ENCODE results near the gene USP13. TPM values are rescaled to one million over a fixed set of nuclear protein-coding genes. Genes with fewer than 3 reads are reported as not detected.

USP13 gene
- total RNA-seq (2014; rRNA removed; shearing (Covaris generic)) (23.7 and 25.8 TPM in 2 replicates), total RNA-seq (2022) (49.7 and 55.2 TPM in 2 replicates), Bru-seq, nascent RNA (percentile 90 among the genes with signal in this experiment), BruChase-seq, experiment 1, labeled RNA remaining after a 6-hour chase (percentile 86 among the genes with signal in this experiment), BruChase-seq, experiment 2, labeled RNA remaining after a 2-hour chase (percentile 86 among the genes with signal in this experiment)
- long read RNA-seq, full-length matches to known transcripts: 17 of 48 reads
- long read RNA-seq, partial matches to known transcripts: 11 of 48 reads
- long read RNA-seq, other reads (novel, unspliced or antisense): 20 of 48 reads

DNA sequence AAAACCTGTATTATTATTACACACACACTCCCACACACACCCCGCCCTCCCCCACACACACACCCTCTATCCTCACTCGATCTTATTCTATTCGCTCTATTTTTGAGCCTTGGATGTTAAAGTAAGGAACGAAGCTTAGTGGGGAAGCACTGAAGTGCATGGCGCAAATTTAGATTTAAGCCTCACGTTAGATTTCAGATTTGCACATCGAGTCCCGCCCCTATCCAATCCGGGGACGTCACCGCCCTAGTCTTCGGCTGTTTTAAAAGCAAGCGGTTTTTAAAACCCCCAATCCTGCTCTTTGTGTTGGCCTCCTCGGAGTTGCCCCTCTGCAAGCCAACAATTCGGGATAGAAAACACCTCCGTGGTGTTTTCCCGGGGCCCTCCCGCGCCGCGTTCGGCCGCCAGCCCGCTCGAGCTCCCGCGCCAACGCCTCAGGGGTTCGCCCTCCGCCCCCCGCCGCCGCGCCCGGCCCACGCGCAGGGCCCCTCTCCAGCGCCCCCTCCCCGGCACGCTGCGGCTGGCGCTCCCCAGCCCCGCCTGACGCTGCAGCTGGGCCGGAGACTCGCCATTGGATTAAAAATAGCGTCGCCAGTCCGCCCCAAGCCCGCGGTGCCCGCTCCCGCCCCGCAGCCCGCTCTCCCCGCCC, at the start of gene USP13:
Gene USP13, plus strand, starts transcription at position 594 of the 649 bp plus-strand sequence. CDS start 186 bp downstream, outside the sequence.
- DNase-seq (ENCODE audit: low spot score): peak; percentile 91
- Histone ChIP-seq H3K27ac (ENCODE audit: low read depth, low read length, poor library complexity, severe bottlenecking) (peak within 1 kb of the TSS; percentile 81), H3K4me2 (ENCODE audit: low read length) (peak within 1 kb of the TSS; percentile 97), H4K20me1 (ENCODE audit: insufficient read depth, low read length) (peaks cover 26% of the 10 kb centered on the region), H3K4me3 (ENCODE audit: low read depth, low read length, poor library complexity, severe bottlenecking) (peak within 1 kb of the TSS; percentile 96), H3K79me2 (ENCODE audit: insufficient read depth, low read depth, low read length) (peaks cover 42% of the 10 kb centered on the region), H2AFZ (ENCODE audit: low read length) (peak within 1 kb of the TSS; percentile 81; the same call in 1 of the 2 replicates), H3K36me3 (ENCODE audit: insufficient read depth, low read length) (peaks cover 30% of the 10 kb centered on the region), H3K4me1 (ENCODE audit: insufficient read depth, low read length, poor library complexity, severe bottlenecking) (peaks cover 31% of the 10 kb centered on the region), H3K9me2 (ENCODE audit: insufficient read depth, low read length) (no peaks in the 10 kb centered on the region), H3K9me3 (ENCODE audit: low read length) (no peaks in the 10 kb centered on the region; the same call in 1 of the 2 replicates)
- TF ChIP-seq EZH2phosphoT487 (IDR thresholded peaks at IDR 0.05; ENCODE audit: borderline replicate concordance, low read depth, low read length): no peak
- TF ChIP-seq, protein P1, sequence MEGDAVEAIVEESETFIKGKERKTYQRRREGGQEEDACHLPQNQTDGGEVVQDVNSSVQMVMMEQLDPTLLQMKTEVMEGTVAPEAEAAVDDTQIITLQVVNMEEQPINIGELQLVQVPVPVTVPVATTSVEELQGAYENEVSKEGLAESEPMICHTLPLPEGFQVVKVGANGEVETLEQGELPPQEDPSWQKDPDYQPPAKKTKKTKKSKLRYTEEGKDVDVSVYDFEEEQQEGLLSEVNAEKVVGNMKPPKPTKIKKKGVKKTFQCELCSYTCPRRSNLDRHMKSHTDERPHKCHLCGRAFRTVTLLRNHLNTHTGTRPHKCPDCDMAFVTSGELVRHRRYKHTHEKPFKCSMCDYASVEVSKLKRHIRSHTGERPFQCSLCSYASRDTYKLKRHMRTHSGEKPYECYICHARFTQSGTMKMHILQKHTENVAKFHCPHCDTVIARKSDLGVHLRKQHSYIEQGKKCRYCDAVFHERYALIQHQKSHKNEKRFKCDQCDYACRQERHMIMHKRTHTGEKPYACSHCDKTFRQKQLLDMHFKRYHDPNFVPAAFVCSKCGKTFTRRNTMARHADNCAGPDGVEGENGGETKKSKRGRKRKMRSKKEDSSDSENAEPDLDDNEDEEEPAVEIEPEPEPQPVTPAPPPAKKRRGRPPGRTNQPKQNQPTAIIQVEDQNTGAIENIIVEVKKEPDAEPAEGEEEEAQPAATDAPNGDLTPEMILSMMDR (conservative IDR thresholded peaks at IDR 0.05; ENCODE audit: low read length): 0 out of 2 replicates have a peak, but pooled peaks have one; percentile 7
- CTCF ChIA-PET (ENCODE audit: unreplicated experiment): interaction anchor here (0.6 to 1.2 kb wide), 3 partner anchors 9 to 117 kb away, joined by 3 to 6 read pairs (median 3); no protein-coding TSS in a partner anchor
- POLR2A ChIA-PET: interaction anchor here (0.9 to 1.3 kb wide), 5 partner anchors 8 to 52 kb away, joined by 3 to 6 read pairs (median 4); no protein-coding TSS in a partner anchor
- intact Hi-C loops (cut with micrococcal nuclease; ENCODE audit: unreplicated experiment): loop anchor here (2.0 to 5.0 kb wide), 7 partner anchors 48 to 950 kb away; partner anchors contain the start of genes ACTL6A, MFN1, MRPL47 and NDUFB5
- BruUV-seq (replicated peaks): no TSS peak

DNA sequence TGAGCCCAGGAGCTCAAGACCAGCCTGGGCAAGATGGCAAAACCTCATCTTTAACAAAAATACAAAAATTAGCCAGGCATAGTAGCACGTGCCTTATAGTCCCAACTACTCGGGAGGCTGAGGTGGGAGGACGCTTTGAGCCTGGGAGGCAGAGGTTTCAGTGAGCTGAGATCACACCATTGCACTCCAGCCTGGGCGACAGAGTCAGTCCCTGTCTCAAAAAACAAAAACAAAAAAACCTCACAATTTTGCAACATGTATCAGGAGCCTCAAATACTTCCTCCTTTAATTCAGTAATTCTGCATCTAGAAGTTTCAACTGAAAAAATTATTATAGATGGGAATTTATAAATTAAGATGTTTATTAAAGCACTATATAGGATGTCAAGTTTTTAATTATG, 49.5 kb upstream of the USP13 start:
- peaks cover 82% of the 10 kb centered on the region for H3K79me2 ChIP-seq (ENCODE audit: insufficient read depth, low read depth, low read length)
- ChIA-PET CTCF (ENCODE audit: unreplicated experiment) (no interaction called here), POLR2A (interaction anchor here (0.7 to 1.7 kb wide), 6 partner anchors 11 to 182 kb away, joined by 3 to 9 read pairs (median 4); no protein-coding TSS in a partner anchor)
- H3K36me3 ChIP-seq (ENCODE audit: insufficient read depth, low read length): peaks cover 56% of the 10 kb centered on the region
- DNase-seq (ENCODE audit: low spot score): no peak
- BruUV-seq (replicated peaks): no TSS peak
- H2AFZ ChIP-seq (ENCODE audit: low read length): no peak overlapping the region
- H3K9me2 ChIP-seq (ENCODE audit: insufficient read depth, low read length): no peaks in the 10 kb centered on the region
- H3K9me3 ChIP-seq (ENCODE audit: low read length): no peaks in the 10 kb centered on the region
- H3K4me1 ChIP-seq (ENCODE audit: insufficient read depth, low read length, poor library complexity, severe bottlenecking): peaks cover 39% of the 10 kb centered on the region
- H3K4me2 ChIP-seq (ENCODE audit: low read length): peak overlapping the region; percentile 76
- peak overlapping the region; percentile 87 for H3K4me3 ChIP-seq (ENCODE audit: low read depth, low read length, poor library complexity, severe bottlenecking)
- no peak overlapping the region for H3K27ac ChIP-seq (ENCODE audit: low read depth, low read length, poor library complexity, severe bottlenecking)
- TF ChIP-seq EZH2phosphoT487 (IDR thresholded peaks at IDR 0.05; ENCODE audit: borderline replicate concordance, low read depth, low read length): no peak
- TF ChIP-seq, protein P1 (conservative IDR thresholded peaks at IDR 0.05; ENCODE audit: low read length): no peak
- no peaks in the 10 kb centered on the region for H4K20me1 ChIP-seq (ENCODE audit: insufficient read depth, low read length)
- intact Hi-C loops (cut with micrococcal nuclease; ENCODE audit: unreplicated experiment): no loop called here

Measured in OCI-LY7 (cell line).